ENCODE results near the gene SPPL2A. TPM values are rescaled to one million over a fixed set of nuclear protein-coding genes. Genes with fewer than 3 reads are reported as not detected.
A peak's percentile ranks its signal among the peaks of the same experiment; 100 is the strongest.

The SPPL2A gene
- polyA plus RNA-seq, 1 donor (not counting 4 experiments of a cell fraction or from before 2014, with no cell fraction given): 59.4 TPM

- TF ChIP-seq, protein P1, sequence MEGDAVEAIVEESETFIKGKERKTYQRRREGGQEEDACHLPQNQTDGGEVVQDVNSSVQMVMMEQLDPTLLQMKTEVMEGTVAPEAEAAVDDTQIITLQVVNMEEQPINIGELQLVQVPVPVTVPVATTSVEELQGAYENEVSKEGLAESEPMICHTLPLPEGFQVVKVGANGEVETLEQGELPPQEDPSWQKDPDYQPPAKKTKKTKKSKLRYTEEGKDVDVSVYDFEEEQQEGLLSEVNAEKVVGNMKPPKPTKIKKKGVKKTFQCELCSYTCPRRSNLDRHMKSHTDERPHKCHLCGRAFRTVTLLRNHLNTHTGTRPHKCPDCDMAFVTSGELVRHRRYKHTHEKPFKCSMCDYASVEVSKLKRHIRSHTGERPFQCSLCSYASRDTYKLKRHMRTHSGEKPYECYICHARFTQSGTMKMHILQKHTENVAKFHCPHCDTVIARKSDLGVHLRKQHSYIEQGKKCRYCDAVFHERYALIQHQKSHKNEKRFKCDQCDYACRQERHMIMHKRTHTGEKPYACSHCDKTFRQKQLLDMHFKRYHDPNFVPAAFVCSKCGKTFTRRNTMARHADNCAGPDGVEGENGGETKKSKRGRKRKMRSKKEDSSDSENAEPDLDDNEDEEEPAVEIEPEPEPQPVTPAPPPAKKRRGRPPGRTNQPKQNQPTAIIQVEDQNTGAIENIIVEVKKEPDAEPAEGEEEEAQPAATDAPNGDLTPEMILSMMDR (optimal IDR thresholded peaks at IDR 0.05 in 1 of 3, IDR thresholded peaks at IDR 0.05 in 1 of 3, conservative IDR thresholded peaks at IDR 0.05 in 1 of 3; ENCODE audit: extremely low read depth in 1 of 3, insufficient read depth in 2 of 3, low read length in 3 of 3): no peak
- TF ChIP-seq EZH2 (IDR thresholded peaks at IDR 0.05; ENCODE audit: low read length): no peak
- Histone ChIP-seq H3K9me3 (ENCODE audit: control insufficient read depth, low read depth, low read length) (no peaks in the 10 kb centered on the region), H3K27me3 (ENCODE audit: control insufficient read depth, extremely low read depth, insufficient read depth, low read length) (no peaks in the 10 kb centered on the region), H4K20me1 (ENCODE audit: control insufficient read depth, extremely low read depth, insufficient read depth, low read length) (no peaks in the 10 kb centered on the region), H3K4me3 (ENCODE audit: control insufficient read depth in 2 of 3, extremely low read depth in 1 of 3, insufficient read depth in 2 of 3, low read depth in 1 of 3, low read length in 3 of 3) (peak overlapping the region; percentile 58 to 98 (median 79)), H3K79me2 (ENCODE audit: control insufficient read depth, insufficient read depth, low read length) (peaks cover 33% of the 10 kb centered on the region), H3K4me1 (ENCODE audit: control insufficient read depth, extremely low read depth, insufficient read depth, low read length) (peaks cover 4% of the 10 kb centered on the region), H3K4me2 (ENCODE audit: control insufficient read depth, extremely low read depth, insufficient read depth, low read depth, low read length) (peak overlapping the region; percentile 68), H3K9me1 (ENCODE audit: control insufficient read depth, extremely low read depth, insufficient read depth, low read length) (no peaks in the 10 kb centered on the region), H2AFZ (ENCODE audit: control insufficient read depth, low read length) (peak overlapping the region; percentile 81), H3K27ac (ENCODE audit: control insufficient read depth, insufficient read depth, low read length) (peak overlapping the region; percentile 75), H3K36me3 (ENCODE audit: control insufficient read depth in 2 of 2, extremely low read depth in 1 of 2, insufficient read depth in 2 of 2, low read length in 2 of 2) (peaks cover 0 to 1% of the 10 kb centered on the region in 2 experiments), H3K9ac (ENCODE audit: control insufficient read depth, extremely low read depth, insufficient read depth, low read length) (peak overlapping the region; percentile 85)
- FAIRE-seq: no peak
- dilution Hi-C loops (cut with MboI; ENCODE audit: extremely low pct_ligation_motif_present, low sequenced_read_pairs): loop anchor here (25.0 kb wide), 1 partner anchor 98 kb away; no protein-coding TSS in a partner anchor
- no peak for DNase-seq (ENCODE audit: low read depth, low spot score)
Measured at GRCh38 chr15:50764461-50765194, 878 bp downstream of the SPPL2A start.

DNA sequence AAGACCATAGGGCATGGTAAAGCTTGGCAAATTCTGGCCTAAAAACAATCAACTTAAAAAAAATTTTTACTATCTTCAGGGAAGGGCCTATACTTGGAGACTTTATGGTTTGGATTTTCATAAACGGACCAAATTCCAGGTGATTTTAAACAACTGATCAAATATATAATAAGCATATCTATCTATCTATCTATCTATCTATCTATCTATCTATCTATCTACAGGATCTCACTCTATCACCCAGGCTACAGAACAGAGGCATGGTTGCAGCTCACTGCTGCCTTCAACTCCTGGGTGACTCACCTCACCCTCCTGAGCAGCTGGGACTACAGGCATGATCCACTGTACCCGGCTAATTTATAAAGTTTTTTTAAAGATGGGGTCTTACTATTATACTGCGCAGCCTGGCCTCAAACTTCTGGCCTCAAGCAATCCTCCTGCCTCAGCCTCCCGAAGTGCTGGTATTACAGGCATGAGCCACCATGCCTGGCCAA is 6.7 kb downstream of the SPPL2A start:
- DNase-seq (ENCODE audit: low read depth, low spot score) (no peak), FAIRE-seq (no peak)
- Histone ChIP-seq H2AFZ (ENCODE audit: control insufficient read depth, low read length) (no peak overlapping the region), H3K27ac (ENCODE audit: control insufficient read depth, insufficient read depth, low read length) (no peak overlapping the region), H3K36me3 (ENCODE audit: control insufficient read depth in 2 of 2, extremely low read depth in 1 of 2, insufficient read depth in 2 of 2, low read length in 2 of 2) (peaks cover 0 to 1% of the 10 kb centered on the region in 2 experiments), H4K20me1 (ENCODE audit: control insufficient read depth, extremely low read depth, insufficient read depth, low read length) (no peaks in the 10 kb centered on the region), H3K27me3 (ENCODE audit: control insufficient read depth, extremely low read depth, insufficient read depth, low read length) (no peaks in the 10 kb centered on the region), H3K9me3 (ENCODE audit: control insufficient read depth, low read depth, low read length) (no peaks in the 10 kb centered on the region), H3K4me2 (ENCODE audit: control insufficient read depth, extremely low read depth, insufficient read depth, low read depth, low read length) (no peak overlapping the region), H3K79me2 (ENCODE audit: control insufficient read depth, insufficient read depth, low read length) (peaks cover 46% of the 10 kb centered on the region), H3K9me1 (ENCODE audit: control insufficient read depth, extremely low read depth, insufficient read depth, low read length) (no peaks in the 10 kb centered on the region), H3K4me3 (ENCODE audit: control insufficient read depth in 2 of 3, extremely low read depth in 1 of 3, insufficient read depth in 2 of 3, low read depth in 1 of 3, low read length in 3 of 3) (no peak overlapping the region), H3K9ac (ENCODE audit: control insufficient read depth, extremely low read depth, insufficient read depth, low read length) (no peak overlapping the region), H3K4me1 (ENCODE audit: control insufficient read depth, extremely low read depth, insufficient read depth, low read length) (peaks cover 10% of the 10 kb centered on the region)
- dilution Hi-C loops (cut with MboI; ENCODE audit: extremely low pct_ligation_motif_present, low sequenced_read_pairs): loop anchor here (25.0 kb wide), 1 partner anchor 104 kb away; no protein-coding TSS in a partner anchor
- TF ChIP-seq EZH2 (IDR thresholded peaks at IDR 0.05; ENCODE audit: low read length): no peak
- TF ChIP-seq, protein P1 (optimal IDR thresholded peaks at IDR 0.05 in 1 of 3, IDR thresholded peaks at IDR 0.05 in 1 of 3, conservative IDR thresholded peaks at IDR 0.05 in 1 of 3; ENCODE audit: extremely low read depth in 1 of 3, insufficient read depth in 2 of 3, low read length in 3 of 3): no peak

All from keratinocyte (primary cell).